Neural progenitor cell (in vitro differentiated cells): ENCODE measurements around the gene PSMC4. TPM values are rescaled to one million over a fixed set of nuclear protein-coding genes. Genes with fewer than 3 reads are reported as not detected.

Experiments used
- DNase-seq: peaks from one replicate; pipeline ENCODE4 v3.0.0-alpha.2; 2016; ENCODE audit warnings: low spot score
- H2AFZ ChIP-seq: fragments of 200-600 bp; sonication (generic); replicated peaks from 2 replicates; pipeline ENCODE4 v1.6.1; 2016; ENCODE audit warnings: antibody characterized with exemption
- H3F3A ChIP-seq: fragments of 200-600 bp; sonication (generic); 2 replicates; pipeline ENCODE4 v1.6.1; 2016; ENCODE audit warnings: antibody characterized with exemption, low read depth
- H3K27ac ChIP-seq: fragments of 200-600 bp; sonication (generic); 2 replicates; pipeline ENCODE4 v1.5.1; 2016; ENCODE audit warnings: mild to moderate bottlenecking
- H3K27me3 ChIP-seq: fragments of 200-600 bp; sonication (generic); 2 replicates; pipeline ENCODE4 v1.6.1; 2016; ENCODE audit warnings: mild to moderate bottlenecking, moderate library complexity
- H3K36me3 ChIP-seq: fragments of 200-600 bp; sonication (generic); 2 replicates; pipeline ENCODE4 v1.5.1; 2016
- H3K4me1 ChIP-seq: fragments of 200-600 bp; sonication (generic); 2 replicates; pipeline ENCODE4 v1.6.1; 2016; ENCODE audit warnings: mixed run types
- H3K4me2 ChIP-seq: fragments of 200-600 bp; sonication (generic); 2 replicates; pipeline ENCODE4 v1.6.1; 2016
- H3K4me3 ChIP-seq: fragments of 200-600 bp; sonication (generic); 2 replicates; pipeline ENCODE4 v1.5.1; 2016
- H3K79me2 ChIP-seq: fragments of 200-600 bp; sonication (generic); 2 replicates; pipeline ENCODE4 v1.6.1; 2016; ENCODE audit warnings: low read depth
- H3K9ac ChIP-seq: fragments of 200-600 bp; sonication (generic); 2 replicates; pipeline ENCODE4 v1.6.1; 2016
- H3K9me3 ChIP-seq: fragments of 200-600 bp; sonication (generic); 2 replicates; pipeline ENCODE4 v1.5.1; 2016; ENCODE audit warnings: low read depth
- H4K20me1 ChIP-seq: fragments of 200-600 bp; sonication (generic); 2 replicates; pipeline ENCODE4 v1.6.1; 2016; ENCODE audit warnings: low read depth
- H3K27ac Mint-ChIP-seq: 3 replicates; pipeline ENCODE4 v1.8.0; 2021; ENCODE audit warnings: mixed read lengths
- H3K27me3 Mint-ChIP-seq: 2 replicates; pipeline ENCODE4 v1.8.0; 2022; ENCODE audit warnings: low read depth, mild to moderate bottlenecking, inconsistent platforms, moderate library complexity, mixed read lengths; ENCODE audit not compliant: insufficient read depth
- H3K36me3 Mint-ChIP-seq: 3 replicates; pipeline ENCODE4 v1.8.0; 2021; ENCODE audit warnings: mixed read lengths
- H3K4me1 Mint-ChIP-seq: 3 replicates; pipeline ENCODE4 v1.8.0; 2021; ENCODE audit warnings: mixed read lengths
- H3K4me3 Mint-ChIP-seq: 3 replicates; pipeline ENCODE4 v1.8.0; 2021; ENCODE audit warnings: mild to moderate bottlenecking, moderate library complexity, mixed read lengths
- H3K9me3 Mint-ChIP-seq: 3 replicates; pipeline ENCODE4 v1.8.0; 2020; ENCODE audit warnings: mixed read lengths
- CTCF ChIP-seq: fragments of 200-600 bp; sonication (generic); IDR thresholded peaks from 2 replicates; pipeline ENCODE4 v1.5.1; 2017; ENCODE audit warnings: antibody characterized with exemption, mild to moderate bottlenecking
- EZH2 ChIP-seq: fragments of 200-600 bp; sonication (generic); IDR thresholded peaks from 2 replicates; pipeline ENCODE4 v1.6.1; 2017; ENCODE audit warnings: antibody characterized with exemption, mild to moderate bottlenecking, moderate library complexity
- EZH2phosphoT487 ChIP-seq: fragments of 200-600 bp; sonication (generic); IDR thresholded peaks from 2 replicates; pipeline ENCODE4 v1.6.1; 2017; ENCODE audit warnings: antibody characterized with exemption
- total RNA-seq: library from RNA; depleted of rRNA; stranded (reverse); fragments of >200 nt; gene quantifications from 2 replicates; pipeline ENCODE4 v1.2.3, GENCODE V29; 2015; ENCODE audit warnings: low replicate concordance

The PSMC4 gene
- total RNA-seq, 1 donor from 2014 or later: 68.7 TPM

GRCh38 chr19:39924952-39925351, 46.0 kb upstream of the PSMC4 start:
- H3K36me3 Mint-ChIP-seq: no peaks in the 10 kb centered on the region
- Histone ChIP-seq H3F3A (no peaks in the 10 kb centered on the region), H3K9ac (no peak overlapping the region), H3K27me3 (no peaks in the 10 kb centered on the region), H3K27ac (no peak overlapping the region), H3K4me3 (no peak overlapping the region), H3K4me2 (no peak overlapping the region), H4K20me1 (no peaks in the 10 kb centered on the region), H2AFZ (no peak overlapping the region), H3K36me3 (no peaks in the 10 kb centered on the region), H3K79me2 (no peaks in the 10 kb centered on the region), H3K4me1 (no peaks in the 10 kb centered on the region), H3K9me3 (no peaks in the 10 kb centered on the region)
- no peak for TF ChIP-seq EZH2phosphoT487
- TF ChIP-seq EZH2: no peak
- TF ChIP-seq CTCF: no peak
- DNase-seq: no peak
- H3K4me1 Mint-ChIP-seq: no peaks in the 10 kb centered on the region
- no peak overlapping the region for H3K27ac Mint-ChIP-seq
- H3K27me3 Mint-ChIP-seq: peaks cover 9% of the 10 kb centered on the region
- H3K4me3 Mint-ChIP-seq: no peak overlapping the region
- no peaks in the 10 kb centered on the region for H3K9me3 Mint-ChIP-seq

- Mint-ChIP-seq H3K4me1 (no peaks in the 10 kb centered on the region), H3K27ac (no peak overlapping the region), H3K9me3 (no peaks in the 10 kb centered on the region), H3K4me3 (no peak overlapping the region), H3K27me3 (peaks cover 8% of the 10 kb centered on the region), H3K36me3 (no peaks in the 10 kb centered on the region)
- Histone ChIP-seq H3K27me3 (no peaks in the 10 kb centered on the region), H3K4me2 (no peak overlapping the region), H3K79me2 (no peaks in the 10 kb centered on the region), H4K20me1 (no peaks in the 10 kb centered on the region), H3K36me3 (no peaks in the 10 kb centered on the region), H3K9ac (no peak overlapping the region), H3K27ac (no peak overlapping the region), H3K9me3 (no peaks in the 10 kb centered on the region), H3K4me3 (no peak overlapping the region), H2AFZ (no peak overlapping the region), H3K4me1 (no peaks in the 10 kb centered on the region), H3F3A (no peaks in the 10 kb centered on the region)
- TF ChIP-seq CTCF (no peak), EZH2 (no peak), EZH2phosphoT487 (no peak)
- DNase-seq: no peak
Measured at GRCh38 chr19:39926170-39926760, 44.7 kb upstream of the PSMC4 start.

GRCh38 chr19:39927076-39927475, 43.9 kb upstream of the PSMC4 start:
- H3K9ac ChIP-seq: no peak overlapping the region
- no peaks in the 10 kb centered on the region for H3K9me3 ChIP-seq
- no peaks in the 10 kb centered on the region for H3K4me1 ChIP-seq
- H3K4me3 Mint-ChIP-seq: no peak overlapping the region
- H3K4me3 ChIP-seq: no peak overlapping the region
- no peak overlapping the region for H3K27ac Mint-ChIP-seq
- H3K9me3 Mint-ChIP-seq: no peaks in the 10 kb centered on the region
- H4K20me1 ChIP-seq: no peaks in the 10 kb centered on the region
- peaks cover 8% of the 10 kb centered on the region for H3K27me3 Mint-ChIP-seq
- H3K27ac ChIP-seq: no peak overlapping the region
- no peaks in the 10 kb centered on the region for H3K36me3 Mint-ChIP-seq
- H3F3A ChIP-seq: no peaks in the 10 kb centered on the region
- H3K36me3 ChIP-seq: no peaks in the 10 kb centered on the region
- H3K4me1 Mint-ChIP-seq: no peaks in the 10 kb centered on the region
- no peak overlapping the region for H2AFZ ChIP-seq
- no peaks in the 10 kb centered on the region for H3K79me2 ChIP-seq
- no peak overlapping the region for H3K4me2 ChIP-seq
- no peak for TF ChIP-seq EZH2
- TF ChIP-seq CTCF: no peak
- no peak for TF ChIP-seq EZH2phosphoT487
- DNase-seq: no peak
- H3K27me3 ChIP-seq: no peaks in the 10 kb centered on the region
